Lower leg skin (tissue), 4 donors: ENCODE data around the gene NR5A2. TPM values are rescaled to one million over a fixed set of nuclear protein-coding genes. Genes with fewer than 3 reads are reported as not detected.

ENCODE experiments used
- DNase-seq, 2 donors: peaks; one replicate each; pipeline ENCODE4 v3.0.0-alpha.2; 2019; ENCODE audit warnings: low spot score in 2 of 2
- H3K4me3 ChIP-seq: fragments of 200-600 bp; sonication (generic); 2 replicates; pipeline ENCODE4 v1.5.1; 2017; ENCODE audit warnings: mild to moderate bottlenecking, low read depth; ENCODE audit not compliant: poor library complexity, severe bottlenecking
- POLR2A ChIP-seq, 2 donors: fragments of 450-650 bp; IDR thresholded peaks; one replicate each; pipeline ENCODE4 v1.6.1; 2016 to 2017; ENCODE audit warnings: antibody characterized with exemption in 2 of 2, mild to moderate bottlenecking in 1 of 2, moderate library complexity in 1 of 2
- WGBS, 2 donors: methylation state at CpG; one replicate each; pipeline ENCODE4 v1.1.5; 2018; 5-methylcytosine and 5-hydroxymethylcytosine counted together
- intact Hi-C: fragments of 100-400 bp; cut with DNase I; formaldehyde crosslinking; loops from one replicate; pipeline ENCODE4 v1.15.0; 2023; ENCODE audit warnings: low total_unique reads
- total RNA-seq, 4 donors: library from RNA; depleted of rRNA; stranded (reverse); fragments of >200 nt; gene quantifications; one replicate each; pipeline ENCODE4 v1.1.0, GENCODE V29; 2016
- TF ChIP-seq, protein P1 (sequence below), 3 donors: fragments of 450-650 bp; IDR thresholded peaks; one replicate each; pipeline ENCODE4 v1.5.1; 2016; ENCODE audit warnings: antibody characterized with exemption in 3 of 3, mild to moderate bottlenecking in 3 of 3, moderate library complexity in 2 of 3

NR5A2 gene
- total RNA-seq, 4 donors from 2014 or later, result 0.59 to 2.4 (median 1.2) TPM

DNA sequence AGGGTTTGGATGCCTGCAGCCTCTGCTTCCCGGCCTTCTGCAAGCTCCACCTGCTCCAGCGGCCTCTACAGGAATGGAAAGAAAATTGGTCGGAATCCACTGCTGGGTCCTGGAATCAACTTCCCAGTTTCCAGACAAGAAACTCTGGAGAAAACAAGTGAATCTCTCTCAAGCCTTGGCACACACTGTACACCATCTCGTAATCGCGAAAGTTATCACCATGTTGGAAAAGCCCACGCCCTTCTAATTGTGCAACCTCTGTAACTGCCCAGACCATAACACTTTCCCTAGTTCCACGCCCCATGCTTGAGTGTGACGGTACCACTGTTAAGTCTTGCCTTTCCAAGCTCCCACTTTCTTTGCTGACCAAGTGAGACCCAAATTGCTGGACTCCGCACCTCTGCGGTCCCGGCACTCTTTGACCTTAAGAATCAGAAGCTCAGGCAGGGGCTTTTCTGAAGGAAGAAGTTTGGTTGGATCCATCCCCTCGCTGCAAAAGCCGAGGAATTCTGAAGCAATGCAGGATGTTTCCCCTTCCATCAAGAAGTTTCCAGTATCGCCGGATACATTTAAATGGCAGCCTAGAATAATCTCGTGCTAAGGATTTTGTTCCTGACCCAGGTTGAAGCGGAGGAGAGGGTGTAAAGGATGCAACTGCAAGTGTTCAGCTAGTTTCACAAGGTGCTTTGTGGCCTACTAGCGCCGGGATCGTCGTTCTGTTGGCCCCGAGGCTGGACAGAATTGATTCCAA, 6.2 kb downstream of the NR5A2 start:
- no peak for TF ChIP-seq POLR2A (IDR thresholded peaks at IDR 0.05)
- TF ChIP-seq, protein P1, sequence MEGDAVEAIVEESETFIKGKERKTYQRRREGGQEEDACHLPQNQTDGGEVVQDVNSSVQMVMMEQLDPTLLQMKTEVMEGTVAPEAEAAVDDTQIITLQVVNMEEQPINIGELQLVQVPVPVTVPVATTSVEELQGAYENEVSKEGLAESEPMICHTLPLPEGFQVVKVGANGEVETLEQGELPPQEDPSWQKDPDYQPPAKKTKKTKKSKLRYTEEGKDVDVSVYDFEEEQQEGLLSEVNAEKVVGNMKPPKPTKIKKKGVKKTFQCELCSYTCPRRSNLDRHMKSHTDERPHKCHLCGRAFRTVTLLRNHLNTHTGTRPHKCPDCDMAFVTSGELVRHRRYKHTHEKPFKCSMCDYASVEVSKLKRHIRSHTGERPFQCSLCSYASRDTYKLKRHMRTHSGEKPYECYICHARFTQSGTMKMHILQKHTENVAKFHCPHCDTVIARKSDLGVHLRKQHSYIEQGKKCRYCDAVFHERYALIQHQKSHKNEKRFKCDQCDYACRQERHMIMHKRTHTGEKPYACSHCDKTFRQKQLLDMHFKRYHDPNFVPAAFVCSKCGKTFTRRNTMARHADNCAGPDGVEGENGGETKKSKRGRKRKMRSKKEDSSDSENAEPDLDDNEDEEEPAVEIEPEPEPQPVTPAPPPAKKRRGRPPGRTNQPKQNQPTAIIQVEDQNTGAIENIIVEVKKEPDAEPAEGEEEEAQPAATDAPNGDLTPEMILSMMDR (IDR thresholded peaks at IDR 0.05), result no peak
- intact Hi-C loops, result no loop called here
- no peak for DNase-seq
- WGBS, 2 donors, result 23 to 26% methylated on average over 23 of the region's 23 CpGs
- no peak overlapping the region for H3K4me3 ChIP-seq

DNA sequence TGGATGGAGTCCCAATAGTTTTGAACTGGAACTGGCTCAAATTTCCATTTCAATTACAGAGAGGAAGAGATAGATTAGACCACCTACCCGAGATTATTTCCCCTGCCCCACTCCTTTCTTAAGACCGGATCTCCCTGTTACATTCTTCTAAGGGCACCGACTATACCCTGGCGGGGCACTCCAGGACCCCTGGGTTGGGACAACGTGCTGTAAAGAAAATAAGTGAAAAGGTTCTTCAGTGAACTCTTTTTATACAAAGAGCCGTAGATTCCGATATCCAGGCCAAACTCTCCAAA, 6.7 kb downstream of the NR5A2 start:
- TF ChIP-seq, protein P1 (IDR thresholded peaks at IDR 0.05), result no peak
- no peak for TF ChIP-seq POLR2A (IDR thresholded peaks at IDR 0.05)
- no peak for DNase-seq
- no peak overlapping the region for H3K4me3 ChIP-seq
- intact Hi-C loops, result no loop called here
- WGBS, 2 donors, result 17 to 34% methylated on average over 7 of the region's 7 CpGs

DNA sequence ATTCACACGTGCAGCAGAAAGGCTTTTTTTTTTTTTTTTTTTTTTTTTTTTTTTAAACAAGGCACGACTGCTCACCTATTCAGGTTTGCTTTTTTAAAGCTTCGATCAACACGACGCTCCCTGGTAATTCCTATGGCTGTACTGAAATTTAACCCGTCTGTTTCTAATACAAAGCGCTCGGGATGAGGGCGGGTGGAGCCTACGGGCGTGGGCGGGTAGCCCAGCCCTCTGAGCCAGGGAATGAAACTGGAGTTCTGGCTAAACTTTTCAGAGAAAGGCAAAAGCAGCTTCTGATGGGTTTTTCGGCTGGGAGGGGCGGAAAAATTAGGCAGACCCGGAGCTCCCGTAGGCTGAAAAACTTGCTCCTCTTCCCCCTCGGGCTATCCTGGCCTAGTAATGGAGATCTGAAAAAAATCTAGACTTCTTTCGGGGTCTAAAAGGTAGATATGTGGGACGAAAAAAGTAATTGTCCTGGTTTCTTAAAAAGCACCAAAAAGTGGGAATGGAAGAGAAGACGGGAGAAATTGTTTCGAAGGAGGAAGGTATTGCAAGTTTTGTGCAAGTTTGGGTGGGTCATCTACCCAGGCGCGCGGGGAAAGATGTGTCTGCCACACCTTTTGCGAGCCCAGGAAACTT, 7.4 kb downstream of the NR5A2 start:
- DNase-seq, result no peak
- intact Hi-C loops, result no loop called here
- no peak overlapping the region for H3K4me3 ChIP-seq
- 4% methylated on average over 25 of the region's 25 CpGs for WGBS, 2 donors
- TF ChIP-seq POLR2A (IDR thresholded peaks at IDR 0.05), result no peak
- TF ChIP-seq, protein P1 (IDR thresholded peaks at IDR 0.05), result no peak

DNA sequence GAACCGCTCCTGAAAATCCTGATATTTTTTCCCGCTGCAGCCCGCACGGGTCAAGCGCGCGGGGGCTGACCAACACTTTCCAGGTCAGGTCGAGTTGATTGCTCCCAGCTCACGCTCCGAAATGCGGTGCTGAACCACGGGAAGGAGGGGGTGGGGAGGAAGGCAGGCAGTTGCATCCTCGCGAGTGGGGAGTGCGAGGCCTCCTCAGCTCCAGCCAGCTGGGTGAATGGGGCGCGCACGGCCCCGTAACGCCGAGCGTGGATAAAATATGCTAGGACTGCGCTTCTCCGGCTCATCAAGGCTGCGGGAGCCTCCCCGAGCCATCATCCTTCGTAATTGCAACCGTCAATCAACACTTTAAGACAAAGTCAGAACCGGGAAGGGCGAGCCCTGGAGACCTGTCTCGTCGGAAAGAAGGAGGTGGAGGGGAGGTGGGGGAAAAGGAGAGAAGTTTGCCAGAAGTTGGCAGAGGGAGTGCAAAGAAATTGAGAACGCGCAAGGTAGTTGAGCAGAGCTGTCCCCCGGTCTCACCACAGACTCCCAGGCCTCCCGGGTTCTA, 8.0 kb downstream of the NR5A2 start:
- no peak for DNase-seq
- 4 to 6% methylated on average over 36 of the region's 36 CpGs for WGBS, 2 donors
- intact Hi-C loops, result no loop called here
- no peak overlapping the region for H3K4me3 ChIP-seq
- TF ChIP-seq, protein P1 (IDR thresholded peaks at IDR 0.05), result no peak
- no peak for TF ChIP-seq POLR2A (IDR thresholded peaks at IDR 0.05)

DNA sequence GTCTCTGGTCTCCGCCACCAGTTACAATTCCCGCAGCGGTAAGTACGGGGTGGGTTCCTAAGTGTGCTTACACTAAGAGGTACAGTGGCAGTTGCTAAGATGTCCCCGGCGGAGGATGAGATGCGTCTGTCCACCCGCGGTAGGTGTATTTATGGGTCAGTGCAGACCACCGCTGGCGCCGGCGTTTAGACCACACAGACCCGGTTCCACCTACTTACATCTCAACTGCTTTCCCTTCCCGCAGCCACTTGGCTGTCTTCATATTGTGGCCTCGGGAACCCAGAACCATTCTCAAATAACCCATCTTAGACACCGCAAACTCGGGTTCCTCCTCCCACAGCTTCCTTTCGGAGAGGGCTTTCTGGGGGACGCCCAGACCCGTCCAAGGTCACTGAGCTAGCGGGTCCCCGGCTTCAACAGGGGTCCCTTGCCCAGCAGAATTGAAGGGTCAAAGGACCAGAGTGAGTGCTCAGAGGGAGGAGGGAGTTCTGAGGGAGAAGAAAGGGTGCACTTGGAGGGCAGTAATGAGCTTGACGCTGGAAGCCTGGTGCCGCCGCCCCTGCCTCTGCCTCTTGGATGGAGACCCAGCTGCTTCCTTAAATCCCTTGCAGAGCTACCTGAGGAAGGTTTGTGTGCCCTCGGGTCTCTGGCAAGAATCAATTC, 8.6 kb downstream of the NR5A2 start:
- 10 to 11% methylated on average over 27 of the region's 27 CpGs for WGBS, 2 donors
- intact Hi-C loops, result no loop called here
- TF ChIP-seq, protein P1 (IDR thresholded peaks at IDR 0.05), result no peak
- no peak for TF ChIP-seq POLR2A (IDR thresholded peaks at IDR 0.05)
- no peak for DNase-seq
- H3K4me3 ChIP-seq, result no peak overlapping the region
